ENCODE results near the gene SGCD. TPM values are rescaled to one million over a fixed set of nuclear protein-coding genes. Genes with fewer than 3 reads are reported as not detected.

SGCD gene
- total RNA-seq, 4 donors from 2014 or later: 0.37 to 3.7 (median 2.4) TPM

DNA sequence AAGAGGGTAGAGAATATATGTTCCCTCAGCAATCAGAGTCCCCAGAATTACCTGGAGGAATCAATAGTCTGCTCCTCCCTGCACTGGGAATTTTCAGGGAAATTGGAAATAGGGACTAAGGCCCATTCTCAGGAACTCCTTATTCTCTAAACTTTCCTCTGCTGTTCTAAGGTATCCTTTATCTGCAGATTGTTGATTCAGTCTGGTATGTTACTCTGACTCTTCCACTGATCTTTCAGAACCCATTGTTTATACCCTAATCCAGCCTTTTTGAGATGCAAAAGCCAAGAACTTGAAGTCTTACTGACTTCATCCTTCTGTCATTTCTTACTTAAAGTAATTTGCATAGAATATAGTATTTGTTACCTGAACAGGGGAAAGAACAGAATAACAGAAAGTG is 379.7 kb downstream of the SGCD start:
- no peak overlapping the region for H3K4me3 ChIP-seq
- intact Hi-C loops (cut with DNase I; ENCODE audit: low total_unique reads) (no loop called here), in situ Hi-C loops (cut with MboI; ENCODE audit: low pct_ligation_motif_present in 1 of 4, low pct_unique_long_range_greater_than_20kb in 1 of 4, low sequenced_read_pairs in 3 of 4) (no loop called here)
- no peaks in the 10 kb centered on the region for H3K9me3 ChIP-seq
- no peaks in the 10 kb centered on the region for H3K36me3 ChIP-seq
- no peaks in the 10 kb centered on the region for H3K4me1 ChIP-seq
- H3K27ac ChIP-seq: no peak overlapping the region
- DNase-seq: no peak
- no peak for TF ChIP-seq POLR2AphosphoS5 (IDR thresholded peaks at IDR 0.05)
- TF ChIP-seq, protein P1, sequence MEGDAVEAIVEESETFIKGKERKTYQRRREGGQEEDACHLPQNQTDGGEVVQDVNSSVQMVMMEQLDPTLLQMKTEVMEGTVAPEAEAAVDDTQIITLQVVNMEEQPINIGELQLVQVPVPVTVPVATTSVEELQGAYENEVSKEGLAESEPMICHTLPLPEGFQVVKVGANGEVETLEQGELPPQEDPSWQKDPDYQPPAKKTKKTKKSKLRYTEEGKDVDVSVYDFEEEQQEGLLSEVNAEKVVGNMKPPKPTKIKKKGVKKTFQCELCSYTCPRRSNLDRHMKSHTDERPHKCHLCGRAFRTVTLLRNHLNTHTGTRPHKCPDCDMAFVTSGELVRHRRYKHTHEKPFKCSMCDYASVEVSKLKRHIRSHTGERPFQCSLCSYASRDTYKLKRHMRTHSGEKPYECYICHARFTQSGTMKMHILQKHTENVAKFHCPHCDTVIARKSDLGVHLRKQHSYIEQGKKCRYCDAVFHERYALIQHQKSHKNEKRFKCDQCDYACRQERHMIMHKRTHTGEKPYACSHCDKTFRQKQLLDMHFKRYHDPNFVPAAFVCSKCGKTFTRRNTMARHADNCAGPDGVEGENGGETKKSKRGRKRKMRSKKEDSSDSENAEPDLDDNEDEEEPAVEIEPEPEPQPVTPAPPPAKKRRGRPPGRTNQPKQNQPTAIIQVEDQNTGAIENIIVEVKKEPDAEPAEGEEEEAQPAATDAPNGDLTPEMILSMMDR (IDR thresholded peaks at IDR 0.05): no peak
- TF ChIP-seq POLR2A (IDR thresholded peaks at IDR 0.05): no peak
- no peak for TF ChIP-seq EP300 (IDR thresholded peaks at IDR 0.05; ENCODE audit: low read depth)
- no peaks in the 10 kb centered on the region for H3K27me3 ChIP-seq

DNA sequence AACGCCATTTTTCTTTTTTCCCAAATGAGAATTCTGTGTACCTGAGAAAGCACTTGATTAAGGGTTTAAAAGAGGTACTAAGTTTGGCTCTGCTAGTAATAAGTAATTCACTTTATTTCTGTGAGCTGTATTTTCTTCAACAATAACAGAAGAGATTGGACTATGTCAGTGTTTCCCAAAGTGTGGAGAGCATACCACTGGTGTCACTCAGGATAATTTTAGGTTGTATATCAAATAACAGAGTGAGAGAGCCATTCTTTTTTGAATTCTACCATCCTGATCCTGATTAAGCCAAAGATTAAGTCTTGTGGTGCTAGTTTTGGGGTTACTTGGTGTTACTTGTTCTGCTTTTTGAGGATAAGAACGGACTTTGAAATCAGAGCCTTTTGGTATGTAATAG is 380.8 kb downstream of the SGCD start:
- no peaks in the 10 kb centered on the region for H3K27me3 ChIP-seq
- WGBS, 2 donors (ENCODE audit: low coverage in 1 of 2): 78 to 87% methylated on average over 2 of the region's 2 CpGs
- H3K4me3 ChIP-seq: no peak overlapping the region
- DNase-seq: no peak
- no peak overlapping the region for H3K27ac ChIP-seq
- TF ChIP-seq POLR2A (IDR thresholded peaks at IDR 0.05) (no peak), POLR2AphosphoS5 (IDR thresholded peaks at IDR 0.05) (no peak), EP300 (IDR thresholded peaks at IDR 0.05; ENCODE audit: low read depth) (no peak)
- TF ChIP-seq, protein P1 (IDR thresholded peaks at IDR 0.05): no peak
- no peaks in the 10 kb centered on the region for H3K4me1 ChIP-seq
- intact Hi-C loops (cut with DNase I; ENCODE audit: low total_unique reads): no loop called here
- in situ Hi-C loops (cut with MboI; ENCODE audit: low pct_ligation_motif_present in 1 of 4, low pct_unique_long_range_greater_than_20kb in 1 of 4, low sequenced_read_pairs in 3 of 4): no loop called here
- H3K9me3 ChIP-seq: no peaks in the 10 kb centered on the region
- H3K36me3 ChIP-seq: no peaks in the 10 kb centered on the region

DNA sequence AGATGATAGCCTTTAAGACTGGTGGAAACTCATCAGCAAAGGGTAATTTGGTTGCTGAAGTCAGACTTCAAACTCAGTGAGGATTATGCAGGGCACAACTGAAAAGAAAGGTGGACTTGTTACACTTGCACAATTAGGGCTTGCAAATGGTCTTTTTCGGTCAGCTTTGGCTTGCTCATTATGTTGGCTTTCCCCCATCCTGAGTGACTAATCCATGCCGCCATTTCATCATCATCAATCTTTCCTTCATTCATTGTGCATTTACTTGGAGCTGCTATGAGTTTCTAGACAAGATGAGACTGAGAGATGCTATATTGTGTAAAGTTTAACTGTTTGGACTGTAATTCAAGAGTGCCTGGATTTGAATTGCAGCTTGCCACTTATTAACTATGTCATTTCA is 388.3 kb downstream of the SGCD start:
- DNase-seq: no peak
- TF ChIP-seq, protein P1 (IDR thresholded peaks at IDR 0.05): no peak
- TF ChIP-seq EP300 (IDR thresholded peaks at IDR 0.05; ENCODE audit: low read depth) (no peak), POLR2AphosphoS5 (IDR thresholded peaks at IDR 0.05) (no peak), POLR2A (IDR thresholded peaks at IDR 0.05) (no peak)
- 86 to 88% methylated on average over 2 of the region's 2 CpGs for WGBS, 2 donors (ENCODE audit: low coverage in 1 of 2)
- intact Hi-C loops (cut with DNase I; ENCODE audit: low total_unique reads): no loop called here
- in situ Hi-C loops (cut with MboI; ENCODE audit: low pct_ligation_motif_present in 1 of 4, low pct_unique_long_range_greater_than_20kb in 1 of 4, low sequenced_read_pairs in 3 of 4): no loop called here
- Histone ChIP-seq H3K27me3 (no peaks in the 10 kb centered on the region), H3K4me1 (no peaks in the 10 kb centered on the region), H3K4me3 (no peak overlapping the region), H3K9me3 (no peaks in the 10 kb centered on the region), H3K27ac (no peak overlapping the region), H3K36me3 (no peaks in the 10 kb centered on the region)

DNA sequence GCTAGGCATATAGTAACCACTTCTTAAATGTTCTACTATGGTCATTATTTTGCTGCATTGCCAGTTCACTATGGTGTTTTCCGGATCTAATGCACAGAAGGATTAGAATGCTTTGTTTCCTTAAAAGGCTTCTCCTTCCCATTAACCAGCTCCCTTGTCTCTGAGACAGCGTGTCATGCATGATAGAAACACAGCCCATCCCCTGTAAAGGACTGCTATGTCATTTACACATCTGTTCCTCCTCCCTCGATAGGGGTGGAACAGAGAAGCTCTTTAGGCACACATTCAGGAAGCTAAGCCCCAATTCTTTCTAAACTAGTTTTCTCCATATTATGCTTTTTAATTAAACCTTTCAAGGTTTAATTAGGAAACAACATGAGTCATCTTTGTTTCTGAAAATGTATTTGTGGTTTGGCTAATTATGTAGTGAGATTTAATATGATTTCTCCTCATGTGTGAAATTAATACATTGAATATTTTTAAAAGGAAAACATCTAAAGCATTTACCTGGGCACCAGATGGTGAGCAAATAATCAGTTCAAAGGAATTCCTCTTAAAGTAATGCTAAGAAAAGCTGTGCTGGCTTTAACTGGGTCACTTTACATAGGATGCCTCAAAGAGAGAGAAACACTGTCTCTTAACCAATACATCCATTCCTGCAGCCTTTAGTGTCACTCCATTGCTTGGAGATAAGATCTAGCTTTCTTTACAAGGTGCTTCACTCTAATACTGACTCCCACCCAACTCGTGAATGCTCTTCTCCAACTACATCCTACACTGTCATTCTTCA is 389.8 kb downstream of the SGCD start:
- H3K27me3 ChIP-seq: no peaks in the 10 kb centered on the region
- 58 to 79% methylated on average over 3 to 4 of the region's 4 CpGs for WGBS, 2 donors (ENCODE audit: low coverage in 1 of 2)
- no peak for TF ChIP-seq POLR2AphosphoS5 (IDR thresholded peaks at IDR 0.05)
- no peak for TF ChIP-seq POLR2A (IDR thresholded peaks at IDR 0.05)
- TF ChIP-seq, protein P1 (IDR thresholded peaks at IDR 0.05): no peak
- no peak for TF ChIP-seq EP300 (IDR thresholded peaks at IDR 0.05; ENCODE audit: low read depth)
- no peak overlapping the region for H3K4me3 ChIP-seq
- no peaks in the 10 kb centered on the region for H3K4me1 ChIP-seq
- H3K9me3 ChIP-seq: no peaks in the 10 kb centered on the region
- H3K36me3 ChIP-seq: no peaks in the 10 kb centered on the region
- in situ Hi-C loops (cut with MboI; ENCODE audit: low pct_ligation_motif_present in 1 of 4, low pct_unique_long_range_greater_than_20kb in 1 of 4, low sequenced_read_pairs in 3 of 4): no loop called here
- intact Hi-C loops (cut with DNase I; ENCODE audit: low total_unique reads): no loop called here
- DNase-seq: no peak
- H3K27ac ChIP-seq: no peak overlapping the region

Data from transverse colon (tissue), 4 donors.